Lower leg skin (tissue), 3 donors: ENCODE data around the gene MYO1E.

Source experiments
- CTCF ChIP-seq, 3 donors: fragments of 450-650 bp; IDR thresholded peaks; one replicate each; pipeline ENCODE4 v1.5.1; 2016; ENCODE audit warnings: antibody characterized with exemption in 3 of 3, mild to moderate bottlenecking in 3 of 3, moderate library complexity in 2 of 3
- POLR2A ChIP-seq, 2 donors: fragments of 450-650 bp; IDR thresholded peaks; one replicate each; pipeline ENCODE4 v1.6.1; 2016 to 2017; ENCODE audit warnings: antibody characterized with exemption in 2 of 2, mild to moderate bottlenecking in 1 of 2, moderate library complexity in 1 of 2

GRCh38 chr15:59176653-59177316, 195.9 kb downstream of the MYO1E start:
- TF ChIP-seq CTCF (IDR thresholded peaks at IDR 0.05): no peak
- no peak for TF ChIP-seq POLR2A (IDR thresholded peaks at IDR 0.05)
